PC-3 (cell line): ENCODE results near the gene TUBGCP2. TPM values are rescaled to one million over a fixed set of nuclear protein-coding genes. Genes with fewer than 3 reads are reported as not detected.

Experiments used
- ATAC-seq: fragments of 200-7000 bp; cut with Tn5 transposase; 2 replicates; pipeline ENCODE4 v1.9.1; 2020; ENCODE audit warnings: mild to moderate bottlenecking, moderate library complexity
- BruUV-seq: library from RNA; stranded (reverse); fragments of 400-500 nt; replicated peaks from 2 replicates; lab custom pipeline; 2021; lab: Mats Ljungman, UMichigan
- CTCF ChIA-PET: fragments of 300-600 bp; sonication (Branson Sonifier 250); formaldehyde crosslinking; loops from one replicate; lab custom pipeline; 2022; ENCODE audit warnings: antibody characterized with exemption; lab: Charles Lee
- POLR2A ChIA-PET: fragments of 300-600 bp; sonication (Branson Sonifier 250); formaldehyde crosslinking; loops from one replicate; lab custom pipeline; 2022; ENCODE audit warnings: antibody characterized with exemption; ENCODE audit not compliant: unreplicated experiment; lab: Charles Lee
- DNase-seq: peaks from one replicate; pipeline ENCODE4 v3.0.0-alpha.2; 2015
- H2AFZ ChIP-seq: fragments of 300-600 bp; sonication (generic); 2 replicates; pipeline ENCODE4 v1.6.0; 2016; ENCODE audit warnings: antibody characterized with exemption, low read length
- H3F3A ChIP-seq: fragments of 300-600 bp; sonication (generic); one replicate; pipeline ENCODE4 v1.6.0; 2017; ENCODE audit warnings: antibody characterized with exemption, low read length, control low read depth, mild to moderate bottlenecking; ENCODE audit not compliant: unreplicated experiment
- H3K27ac ChIP-seq: fragments of 300-600 bp; sonication (generic); 2 replicates; pipeline ENCODE4 v1.5.1; 2016; ENCODE audit warnings: mild to moderate bottlenecking, low read length
- H3K27me3 ChIP-seq: fragments of 300-600 bp; sonication (generic); 2 replicates; pipeline ENCODE4 v1.6.1; 2016; ENCODE audit warnings: low read length, mixed read lengths
- H3K36me3 ChIP-seq: fragments of 300-600 bp; sonication (generic); 2 replicates; pipeline ENCODE4 v1.6.1; 2016; ENCODE audit warnings: low read depth, mixed run types, low read length, mixed read lengths
- H3K4me1 ChIP-seq: fragments of 300-600 bp; sonication (generic); 2 replicates; pipeline ENCODE4 v1.5.1; 2016; ENCODE audit warnings: low read length; ENCODE audit not compliant: insufficient read depth
- H3K4me2 ChIP-seq: fragments of 300-600 bp; sonication (generic); 2 replicates; pipeline ENCODE4 v1.6.0; 2016; ENCODE audit warnings: low read length
- H3K4me3 ChIP-seq: fragments of 300-600 bp; sonication (generic); 2 replicates; pipeline ENCODE4 v1.5.1; 2016; ENCODE audit warnings: mild to moderate bottlenecking, low read length, mixed read lengths
- H3K79me2 ChIP-seq: fragments of 300-600 bp; sonication (generic); 2 replicates; pipeline ENCODE4 v1.6.1; 2017; ENCODE audit warnings: low read length, mixed read lengths
- H3K9ac ChIP-seq: fragments of 300-600 bp; sonication (generic); 2 replicates; pipeline ENCODE4 v1.6.0; 2016; ENCODE audit warnings: mild to moderate bottlenecking, low read length
- H3K9me2 ChIP-seq: fragments of 300-600 bp; sonication (generic); replicated peaks from 2 replicates; pipeline ENCODE4 v1.6.1; 2016; ENCODE audit warnings: mixed run types, low read length, mixed read lengths
- H3K9me3 ChIP-seq: fragments of 300-600 bp; sonication (generic); 2 replicates; pipeline ENCODE4 v1.6.1; 2016; ENCODE audit warnings: low read length, mixed read lengths
- H4K20me1 ChIP-seq: fragments of 300-600 bp; sonication (generic); 2 replicates; pipeline ENCODE4 v1.6.1; 2016; ENCODE audit warnings: low read length, mixed read lengths
- CTCF ChIP-seq: fragments of 300-600 bp; sonication (generic); conservative IDR thresholded peaks from 2 replicates; pipeline ENCODE4 v1.5.1; 2017; ENCODE audit warnings: antibody characterized with exemption, low read depth, mild to moderate bottlenecking, low read length
- EZH2 ChIP-seq: fragments of 300-600 bp; sonication (generic); IDR thresholded peaks from one replicate; pipeline ENCODE4 v1.6.1; 2017; ENCODE audit warnings: antibody characterized with exemption, mild to moderate bottlenecking, low read length; ENCODE audit not compliant: unreplicated experiment
- EZH2phosphoT487 ChIP-seq: fragments of 300-600 bp; sonication (generic); IDR thresholded peaks from 2 replicates; pipeline ENCODE4 v1.6.1; 2018; ENCODE audit warnings: mild to moderate bottlenecking, antibody characterized with exemption, low read length, borderline replicate concordance
- intact Hi-C: fragments of 100-400 bp; cut with micrococcal nuclease; formaldehyde crosslinking; loops from 2 replicates; pipeline ENCODE4 v1.9.0; 2023
- total RNA-seq: library from RNA; depleted of rRNA; stranded (reverse); fragments of >200 nt; gene quantifications from 2 replicates; pipeline ENCODE4 v1.2.3, GENCODE V29; 2014

Gene TUBGCP2
- total RNA-seq, 1 experiment from 2014 or later: 72.9 TPM

GRCh38 chr10:133350950-133351329, 42.3 kb upstream of the TUBGCP2 start:
- CTCF ChIA-PET: no interaction called here
- TF ChIP-seq EZH2 (no peak), EZH2phosphoT487 (no peak), CTCF (no peak)
- DNase-seq (no peak), ATAC-seq (no peak; the same call in 1 of the 2 replicates)
- Histone ChIP-seq H3K4me1 (no peaks in the 10 kb centered on the region), H3K4me3 (no peak overlapping the region), H3K9me3 (no peaks in the 10 kb centered on the region), H3K9ac (no peak overlapping the region), H3K9me2 (no peaks in the 10 kb centered on the region), H3K27me3 (no peaks in the 10 kb centered on the region), H2AFZ (no peak overlapping the region), H3F3A (no peaks in the 10 kb centered on the region), H3K4me2 (no peak overlapping the region), H4K20me1 (no peaks in the 10 kb centered on the region), H3K79me2 (no peaks in the 10 kb centered on the region), H3K36me3 (no peaks in the 10 kb centered on the region), H3K27ac (no peak overlapping the region)
- intact Hi-C loops: no loop called here
- no TSS peak for BruUV-seq
- POLR2A ChIA-PET: no interaction called here

- Histone ChIP-seq H2AFZ (no peak overlapping the region), H4K20me1 (no peaks in the 10 kb centered on the region), H3F3A (no peaks in the 10 kb centered on the region), H3K9ac (no peak overlapping the region), H3K9me3 (no peaks in the 10 kb centered on the region), H3K79me2 (no peaks in the 10 kb centered on the region), H3K4me1 (no peaks in the 10 kb centered on the region), H3K4me2 (no peak overlapping the region), H3K4me3 (no peak overlapping the region), H3K27me3 (no peaks in the 10 kb centered on the region), H3K9me2 (no peaks in the 10 kb centered on the region), H3K36me3 (no peaks in the 10 kb centered on the region), H3K27ac (no peak overlapping the region)
- BruUV-seq: no TSS peak
- no peak for DNase-seq
- intact Hi-C loops: no loop called here
- POLR2A ChIA-PET: no interaction called here
- no peak; the same call in 1 of the 2 replicates for ATAC-seq
- CTCF ChIA-PET: no interaction called here
- TF ChIP-seq EZH2phosphoT487 (no peak), EZH2 (no peak), CTCF (no peak)
These were observed 41.7 kb upstream of the TUBGCP2 start for GRCh38 chr10:133350283-133350949.

GRCh38 chr10:133349577-133350011, 40.9 kb upstream of the TUBGCP2 start:
- Histone ChIP-seq H3K27me3 (no peaks in the 10 kb centered on the region), H3K79me2 (no peaks in the 10 kb centered on the region), H3K4me1 (no peaks in the 10 kb centered on the region), H3K4me2 (no peak overlapping the region), H3F3A (no peaks in the 10 kb centered on the region), H3K4me3 (no peak overlapping the region), H2AFZ (no peak overlapping the region), H3K36me3 (no peaks in the 10 kb centered on the region), H3K9me3 (no peaks in the 10 kb centered on the region), H4K20me1 (no peaks in the 10 kb centered on the region), H3K27ac (no peak overlapping the region), H3K9ac (no peak overlapping the region), H3K9me2 (no peaks in the 10 kb centered on the region)
- ATAC-seq (no peak), DNase-seq (no peak)
- ChIA-PET CTCF (no interaction called here), POLR2A (no interaction called here)
- intact Hi-C loops: no loop called here
- no peak for TF ChIP-seq EZH2
- BruUV-seq: no TSS peak
